LNCAP (cell line): Measurements from ENCODE around the gene VPS45.

ENCODE experiments used
- CTCF ChIP-seq: fragments of 450-650 bp; IDR thresholded peaks from 2 replicates; pipeline ENCODE4 v1.5.1; 2017; ENCODE audit warnings: mild to moderate bottlenecking

Gene VPS45

DNA sequence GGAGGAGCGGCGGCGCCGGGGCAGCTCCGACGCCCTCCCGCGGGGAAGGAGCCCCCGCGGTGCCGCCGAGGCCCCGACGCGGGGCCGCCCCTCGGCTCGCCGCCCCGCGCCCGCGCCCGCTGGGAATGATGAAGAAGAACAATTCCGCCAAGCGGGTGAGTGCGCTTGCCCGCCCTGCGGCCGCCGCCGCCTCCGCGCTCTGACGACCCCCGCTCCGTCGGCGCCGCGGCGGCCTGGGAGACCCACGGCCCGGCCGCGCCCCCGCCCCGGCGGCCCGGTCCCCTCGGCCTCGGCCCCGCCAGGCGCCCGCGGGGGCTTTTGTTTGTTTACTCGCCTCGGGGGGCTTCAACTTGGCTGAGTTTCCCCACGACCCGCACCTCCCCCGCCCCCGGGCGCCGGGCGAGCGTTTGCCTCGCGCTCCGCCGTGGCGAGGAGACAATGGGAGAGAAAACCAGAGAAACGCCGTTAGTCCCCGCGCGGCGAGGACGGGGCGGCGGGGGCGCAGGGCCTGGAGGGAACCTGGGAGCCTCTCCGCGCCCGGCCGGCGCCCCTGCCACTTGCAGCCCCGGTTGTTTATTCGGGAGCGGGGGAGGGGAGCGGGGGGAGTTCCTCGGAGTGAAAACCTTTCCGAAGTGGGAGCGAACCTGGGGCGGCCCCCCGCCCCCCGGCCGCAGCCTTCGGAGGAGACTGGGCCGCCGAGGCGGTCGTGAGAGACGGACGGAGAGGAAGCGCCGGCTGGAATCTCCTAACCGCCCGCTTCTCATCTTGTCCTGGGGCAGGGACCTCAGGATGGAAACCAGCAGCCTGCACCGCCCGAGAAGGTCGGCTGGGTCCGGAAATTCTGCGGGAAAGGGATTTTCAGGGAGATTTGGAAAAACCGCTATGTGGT lies 82.8 kb downstream of the VPS45 start:
- TF ChIP-seq CTCF, result no peak

DNA sequence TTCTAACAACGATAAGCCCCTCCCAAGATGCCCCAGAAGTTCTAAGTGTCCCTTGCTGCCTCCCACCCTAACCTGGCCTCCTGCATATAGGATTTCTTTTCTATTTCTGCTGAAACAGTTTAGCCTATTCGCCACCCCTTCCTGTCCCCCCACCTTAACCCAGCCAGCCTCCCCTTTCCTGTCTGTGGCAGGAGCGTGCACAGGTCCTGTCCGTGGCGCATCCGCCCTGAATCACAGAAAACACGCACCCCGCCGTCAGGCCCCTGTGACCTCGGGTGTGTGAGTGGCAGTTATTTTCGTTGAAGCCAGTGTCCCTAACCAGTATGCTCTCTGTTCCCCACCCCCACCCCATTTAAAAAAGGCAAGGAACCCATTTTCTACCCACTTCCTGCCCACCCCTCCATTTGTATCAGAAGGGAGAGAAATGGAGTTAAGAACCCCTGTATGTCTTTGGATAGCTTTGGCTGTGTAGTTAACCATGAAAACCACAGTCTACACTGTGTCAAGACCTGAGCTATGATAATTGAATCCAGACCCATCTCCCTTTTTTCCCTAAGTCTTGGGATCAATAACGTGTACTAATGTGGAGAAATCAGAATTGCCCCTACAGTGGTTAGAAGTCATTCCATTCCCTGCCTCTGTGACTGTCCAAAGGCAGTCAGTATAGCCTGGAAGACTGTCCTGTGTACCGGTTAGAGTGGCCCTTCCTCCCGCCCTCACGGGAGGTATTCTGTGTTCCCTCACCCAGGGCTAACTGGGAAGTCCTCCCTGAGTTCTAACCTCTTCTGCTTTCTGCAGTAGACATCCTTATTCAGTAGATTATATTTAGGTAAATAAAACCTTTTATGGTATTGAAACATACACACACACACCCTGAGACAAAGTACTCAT lies 84.0 kb downstream of the VPS45 start:
- TF ChIP-seq CTCF, result no peak

DNA sequence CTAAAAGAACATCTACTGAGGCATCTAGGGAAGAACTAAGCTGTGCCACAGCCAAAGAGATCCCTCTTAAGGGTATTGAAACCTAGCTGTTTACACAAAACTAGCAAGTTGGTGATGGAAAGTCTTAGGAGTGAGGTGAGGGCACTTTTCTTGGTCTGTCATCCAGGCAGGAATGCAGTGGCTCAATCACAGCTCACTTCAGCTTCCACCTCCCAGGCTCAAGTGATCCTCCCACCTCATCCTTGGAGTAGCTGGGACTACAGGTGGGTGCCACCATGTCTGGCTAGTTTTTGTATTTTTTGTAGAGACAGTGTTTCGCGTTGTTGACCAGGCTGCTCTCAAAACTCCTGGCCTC lies 84.6 kb downstream of the VPS45 start:
- TF ChIP-seq CTCF, result no peak

GRCh38 chr1:150152772-150153456 lies 85.3 kb downstream of the VPS45 start:
- no peak for TF ChIP-seq CTCF

DNA sequence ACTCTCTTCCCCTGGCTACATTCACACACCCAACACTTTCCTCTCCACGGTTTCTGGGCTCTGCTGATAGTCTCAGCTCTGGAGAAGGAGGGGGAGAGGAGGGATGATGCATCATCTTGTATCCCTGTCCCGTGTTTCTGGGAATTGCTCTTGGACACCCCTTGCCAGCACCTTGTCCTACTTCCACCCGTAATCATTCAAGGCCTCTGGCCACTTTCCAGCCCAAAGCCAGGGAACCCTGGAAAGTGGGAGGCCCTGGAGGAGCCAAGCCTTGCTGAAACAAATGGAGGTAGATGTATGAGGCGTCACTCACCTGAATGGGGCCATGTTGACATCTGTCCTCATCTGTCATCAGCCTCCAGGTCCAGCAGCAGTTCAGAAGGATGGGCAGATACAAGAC lies 86.6 kb downstream of the VPS45 start:
- TF ChIP-seq CTCF, result no peak

- no peak for TF ChIP-seq CTCF
Measured at GRCh38 chr1:150155413-150156071, 88.0 kb downstream of the VPS45 start.
